Fibroblast of lung (primary cell): ENCODE data around the gene SCN1B.

ENCODE experiments used
- EZH2 ChIP-seq: IDR thresholded peaks from 2 replicates; pipeline ENCODE4 v1.5.1; 2012; ENCODE audit warnings: low read length, control low read depth, mild to moderate bottlenecking; ENCODE audit errors: missing control alignments
- TF ChIP-seq, protein P1 (sequence below), 2 donors: IDR thresholded peaks in 1 of 2; conservative IDR thresholded peaks in 1 of 2; 1 replicate in 1 of 2; 2 replicates in 1 of 2; pipeline ENCODE4 v1.5.1; 2011 to 2012; ENCODE audit warnings: low read length in 2 of 2, control low read depth in 1 of 2, inconsistent platforms in 1 of 2, low read depth in 1 of 2, mild to moderate bottlenecking in 1 of 2

DNA sequence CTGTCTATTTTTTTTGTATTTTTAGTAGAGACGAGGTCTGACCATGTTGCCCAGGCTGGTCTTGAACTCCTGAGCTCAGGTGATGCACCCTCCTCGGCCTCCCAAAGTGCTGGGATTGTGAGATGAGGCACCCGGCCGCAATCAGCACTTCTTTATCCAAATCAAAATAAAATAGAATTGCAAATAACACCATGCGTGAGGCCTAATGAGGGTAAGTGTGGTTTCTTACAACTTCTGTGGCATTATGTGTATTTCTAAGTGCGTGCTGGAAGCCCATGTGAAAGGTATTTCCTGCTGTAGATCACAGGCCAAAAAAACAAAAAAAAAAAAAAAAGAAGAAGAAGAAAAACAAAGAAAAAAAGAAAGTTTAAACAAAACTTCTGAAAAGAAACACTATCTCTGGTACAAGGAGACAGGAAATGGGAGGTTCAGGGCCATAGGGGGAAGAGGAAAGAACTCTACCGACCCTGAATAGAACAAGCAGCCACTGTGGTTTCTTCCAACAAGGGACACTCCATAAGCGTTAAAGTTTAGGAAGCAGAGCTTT is 33.1 kb upstream of the SCN1B start:
- TF ChIP-seq EZH2, result no peak
- TF ChIP-seq, protein P1, sequence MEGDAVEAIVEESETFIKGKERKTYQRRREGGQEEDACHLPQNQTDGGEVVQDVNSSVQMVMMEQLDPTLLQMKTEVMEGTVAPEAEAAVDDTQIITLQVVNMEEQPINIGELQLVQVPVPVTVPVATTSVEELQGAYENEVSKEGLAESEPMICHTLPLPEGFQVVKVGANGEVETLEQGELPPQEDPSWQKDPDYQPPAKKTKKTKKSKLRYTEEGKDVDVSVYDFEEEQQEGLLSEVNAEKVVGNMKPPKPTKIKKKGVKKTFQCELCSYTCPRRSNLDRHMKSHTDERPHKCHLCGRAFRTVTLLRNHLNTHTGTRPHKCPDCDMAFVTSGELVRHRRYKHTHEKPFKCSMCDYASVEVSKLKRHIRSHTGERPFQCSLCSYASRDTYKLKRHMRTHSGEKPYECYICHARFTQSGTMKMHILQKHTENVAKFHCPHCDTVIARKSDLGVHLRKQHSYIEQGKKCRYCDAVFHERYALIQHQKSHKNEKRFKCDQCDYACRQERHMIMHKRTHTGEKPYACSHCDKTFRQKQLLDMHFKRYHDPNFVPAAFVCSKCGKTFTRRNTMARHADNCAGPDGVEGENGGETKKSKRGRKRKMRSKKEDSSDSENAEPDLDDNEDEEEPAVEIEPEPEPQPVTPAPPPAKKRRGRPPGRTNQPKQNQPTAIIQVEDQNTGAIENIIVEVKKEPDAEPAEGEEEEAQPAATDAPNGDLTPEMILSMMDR (conservative IDR thresholded peaks at IDR 0.05 in 1 of 2, IDR thresholded peaks at IDR 0.05 in 1 of 2; ENCODE audit: low read depth in 1 of 2, low read length in 2 of 2), result no peak
